CD14-positive monocyte (primary cell): ENCODE results near the gene R3HDM4. TPM values are rescaled to one million over a fixed set of nuclear protein-coding genes. Genes with fewer than 3 reads are reported as not detected.

ENCODE experiments used
- DNase-seq, 3 donors: peaks; one replicate each; pipeline ENCODE4 v3.0.0-alpha.2; 2011 to 2022
- H2AFZ ChIP-seq: 2 replicates; pipeline ENCODE4 v1.6.0; 2012; ENCODE audit warnings: mild to moderate bottlenecking, low read depth, low read length, inconsistent platforms; ENCODE audit not compliant: insufficient read depth, poor library complexity, severe bottlenecking
- H3K27ac ChIP-seq, 2 donors: 1 replicate in 1 of 2; 2 replicates in 1 of 2; pipeline ENCODE4 v1.5.1; 2012 to 2013; ENCODE audit warnings: low read length in 2 of 2, control low read depth in 1 of 2, inconsistent platforms in 1 of 2, low read depth in 1 of 2, mild to moderate bottlenecking in 1 of 2
- H3K27me3 ChIP-seq, 2 donors: one replicate each; pipeline versions ENCODE4 v1.6.0 to v1.6.1; 2011 to 2013; ENCODE audit warnings: low read length in 2 of 2; ENCODE audit not compliant: control insufficient read depth in 2 of 2, insufficient read depth in 2 of 2
- H3K36me3 ChIP-seq, 2 donors: replicated peaks in 1 of 2; 1 replicate in 1 of 2; 2 replicates in 1 of 2; pipeline versions ENCODE4 v1.5.1 to v1.6.1; 2012 to 2013; ENCODE audit warnings: low read length in 2 of 2, control low read depth in 1 of 2, inconsistent platforms in 1 of 2, mild to moderate bottlenecking in 1 of 2; ENCODE audit not compliant: insufficient read depth in 2 of 2, control insufficient read depth in 1 of 2
- H3K4me1 ChIP-seq, 2 donors: 1 replicate in 1 of 2; 2 replicates in 1 of 2; pipeline versions ENCODE4 v1.5.1 to v1.6.1; 2012 to 2013; ENCODE audit warnings: low read length in 2 of 2, control low read depth in 1 of 2, inconsistent platforms in 1 of 2, mild to moderate bottlenecking in 1 of 2, moderate library complexity in 1 of 2; ENCODE audit not compliant: insufficient read depth in 2 of 2, control insufficient read depth in 1 of 2
- H3K4me2 ChIP-seq: replicated peaks from 2 replicates; pipeline ENCODE3; 2012; ENCODE audit warnings: low read length, moderate library complexity, mild to moderate bottlenecking; ENCODE audit not compliant: poor library complexity, severe bottlenecking; ENCODE audit errors: extremely low read depth
- H3K4me3 ChIP-seq, 3 experiments: fragments of 200-600 bp in 1 of 3; sonication (generic) in 1 of 3; replicated peaks in 1 of 3; 1 replicate in 2 of 3; 2 replicates in 1 of 3; pipeline ENCODE4 v1.5.1; 2011 to 2013; ENCODE audit warnings: low read length in 3 of 3, mild to moderate bottlenecking in 3 of 3, control low read depth in 2 of 3, low read depth in 2 of 3, inconsistent platforms in 1 of 3, moderate library complexity in 1 of 3
- H3K79me2 ChIP-seq: 2 replicates; pipeline ENCODE4 v1.6.0; 2012; ENCODE audit warnings: mild to moderate bottlenecking, control low read depth, inconsistent platforms, low read length, moderate library complexity; ENCODE audit not compliant: insufficient read depth
- H3K9ac ChIP-seq: 2 replicates; pipeline ENCODE4 v1.6.0; 2017; ENCODE audit warnings: low read length, mild to moderate bottlenecking; ENCODE audit not compliant: insufficient read depth, poor library complexity, severe bottlenecking
- H3K9me3 ChIP-seq, 2 donors: replicated peaks in 1 of 2; 1 replicate in 1 of 2; 2 replicates in 1 of 2; pipeline versions ENCODE4 v1.5.1 to v1.6.1; 2012 to 2013; ENCODE audit warnings: low read length in 2 of 2, control low read depth in 1 of 2; ENCODE audit not compliant: control insufficient read depth in 1 of 2, insufficient read depth in 1 of 2
- H4K20me1 ChIP-seq: 2 replicates; pipeline ENCODE4 v1.6.0; 2012; ENCODE audit warnings: mild to moderate bottlenecking, low read length, control low read depth, moderate library complexity; ENCODE audit not compliant: insufficient read depth
- H3K27ac Mint-ChIP-seq, 7 donors: one replicate each; pipeline ENCODE4 v1.8.0; 2020; ENCODE audit warnings: mild to moderate bottlenecking in 7 of 7, mixed read lengths in 7 of 7, moderate library complexity in 6 of 7, inconsistent platforms in 2 of 7
- H3K27me3 Mint-ChIP-seq, 3 donors: one replicate each; pipeline ENCODE4 v1.8.0; 2021 to 2022; ENCODE audit warnings: low read depth in 3 of 3, mild to moderate bottlenecking in 3 of 3, mixed read lengths in 3 of 3, moderate library complexity in 3 of 3, inconsistent platforms in 1 of 3
- H3K36me3 Mint-ChIP-seq, 2 donors: one replicate each; pipeline ENCODE4 v1.8.0; 2020; ENCODE audit warnings: mixed read lengths in 2 of 2, inconsistent platforms in 1 of 2, mild to moderate bottlenecking in 1 of 2
- H3K4me1 Mint-ChIP-seq: one replicate; pipeline ENCODE4 v1.8.0; 2020; ENCODE audit warnings: mild to moderate bottlenecking, mixed read lengths
- H3K4me3 Mint-ChIP-seq, 2 donors: one replicate each; pipeline ENCODE4 v1.8.0; 2020; ENCODE audit warnings: mild to moderate bottlenecking in 2 of 2, mixed read lengths in 2 of 2, moderate library complexity in 1 of 2
- H3K9me3 Mint-ChIP-seq, 7 donors: one replicate each; pipeline ENCODE4 v1.8.0; 2020 to 2022; ENCODE audit warnings: mixed read lengths in 7 of 7, mild to moderate bottlenecking in 6 of 7, moderate library complexity in 6 of 7, inconsistent platforms in 2 of 7
- WGBS: methylation state at CpG from one replicate; pipeline ENCODE4 v1.1.5; 2013; ENCODE audit warnings: missing lambda C conversion rate; ENCODE audit not compliant: insufficient coverage; 5-methylcytosine and 5-hydroxymethylcytosine counted together
- intact Hi-C, 2 donors: fragments of 100-400 bp; cut with micrococcal nuclease; formaldehyde crosslinking; loops; one replicate each; pipeline versions ENCODE4 v1.15.0 to v1.15.1; 2023
- polyA plus RNA-seq, 3 donors: library from polyadenylated mRNA; depleted of rRNA in 1 of 3; unstranded in 2 of 3; stranded (reverse) in 1 of 3; fragments of 300-500 nt in 2 of 3; fragments of >200 nt in 1 of 3; fragmentation: Illumina TruSeq in 2 of 3; gene quantifications; 1 replicate in 2 of 3; 2 replicates in 1 of 3; pipeline ENCODE4 v1.2.3, GENCODE V29; 2012 to 2021
- TF ChIP-seq, protein P1 (sequence below): fragments of 200-600 bp; IDR thresholded peaks from one replicate; pipeline ENCODE4 v1.8.0; 2022; ENCODE audit warnings: antibody characterized with exemption, mild to moderate bottlenecking

R3HDM4 gene
- polyA plus RNA-seq, 3 donors: 70.8 to 99.9 (median 78.7) TPM

DNA sequence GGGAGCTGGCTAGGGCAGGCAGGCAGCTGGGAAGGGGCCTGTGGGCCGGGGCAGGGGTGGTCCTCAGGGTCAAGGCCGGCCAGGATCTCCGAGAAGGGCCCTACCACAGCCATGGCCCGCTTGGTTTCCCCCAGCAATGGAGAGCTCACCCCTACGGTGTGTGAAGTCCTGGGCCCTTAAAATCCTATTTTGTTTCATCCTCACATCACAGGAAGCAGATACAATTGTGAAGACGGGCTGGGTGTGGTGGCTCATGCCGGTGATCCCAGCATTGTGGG lies 11.0 kb downstream of the R3HDM4 start:
- no peaks in the 10 kb centered on the region for H3K9me3 Mint-ChIP-seq
- H3K27ac Mint-ChIP-seq: no peak overlapping the region
- WGBS: 100% methylated on average over 1 of the region's 7 CpGs
- peaks cover 36 to 76% of the 10 kb centered on the region in 2 donors for H3K36me3 Mint-ChIP-seq
- H3K36me3 ChIP-seq: peaks cover 31 to 41% of the 10 kb centered on the region in 2 donors
- no peaks in the 10 kb centered on the region for H3K27me3 ChIP-seq
- no peak overlapping the region for H2AFZ ChIP-seq
- intact Hi-C loops: no loop called here
- H3K79me2 ChIP-seq: peaks cover 34% of the 10 kb centered on the region
- H3K9ac ChIP-seq: no peak overlapping the region
- H3K27me3 Mint-ChIP-seq: peaks cover 0 to 4% (median 0%) of the 10 kb centered on the region in 3 donors
- no peak overlapping the region for H3K4me2 ChIP-seq
- no peak overlapping the region for H3K4me3 ChIP-seq
- H4K20me1 ChIP-seq: peaks cover 85% of the 10 kb centered on the region
- H3K4me1 ChIP-seq: peaks cover 3 to 4% of the 10 kb centered on the region in 2 donors
- H3K4me1 Mint-ChIP-seq: peaks cover 8% of the 10 kb centered on the region
- no peak overlapping the region for H3K4me3 Mint-ChIP-seq
- DNase-seq: no peak
- no peaks in the 10 kb centered on the region for H3K9me3 ChIP-seq
- TF ChIP-seq, protein P1, sequence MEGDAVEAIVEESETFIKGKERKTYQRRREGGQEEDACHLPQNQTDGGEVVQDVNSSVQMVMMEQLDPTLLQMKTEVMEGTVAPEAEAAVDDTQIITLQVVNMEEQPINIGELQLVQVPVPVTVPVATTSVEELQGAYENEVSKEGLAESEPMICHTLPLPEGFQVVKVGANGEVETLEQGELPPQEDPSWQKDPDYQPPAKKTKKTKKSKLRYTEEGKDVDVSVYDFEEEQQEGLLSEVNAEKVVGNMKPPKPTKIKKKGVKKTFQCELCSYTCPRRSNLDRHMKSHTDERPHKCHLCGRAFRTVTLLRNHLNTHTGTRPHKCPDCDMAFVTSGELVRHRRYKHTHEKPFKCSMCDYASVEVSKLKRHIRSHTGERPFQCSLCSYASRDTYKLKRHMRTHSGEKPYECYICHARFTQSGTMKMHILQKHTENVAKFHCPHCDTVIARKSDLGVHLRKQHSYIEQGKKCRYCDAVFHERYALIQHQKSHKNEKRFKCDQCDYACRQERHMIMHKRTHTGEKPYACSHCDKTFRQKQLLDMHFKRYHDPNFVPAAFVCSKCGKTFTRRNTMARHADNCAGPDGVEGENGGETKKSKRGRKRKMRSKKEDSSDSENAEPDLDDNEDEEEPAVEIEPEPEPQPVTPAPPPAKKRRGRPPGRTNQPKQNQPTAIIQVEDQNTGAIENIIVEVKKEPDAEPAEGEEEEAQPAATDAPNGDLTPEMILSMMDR: no peak
- no peak overlapping the region for H3K27ac ChIP-seq

DNA sequence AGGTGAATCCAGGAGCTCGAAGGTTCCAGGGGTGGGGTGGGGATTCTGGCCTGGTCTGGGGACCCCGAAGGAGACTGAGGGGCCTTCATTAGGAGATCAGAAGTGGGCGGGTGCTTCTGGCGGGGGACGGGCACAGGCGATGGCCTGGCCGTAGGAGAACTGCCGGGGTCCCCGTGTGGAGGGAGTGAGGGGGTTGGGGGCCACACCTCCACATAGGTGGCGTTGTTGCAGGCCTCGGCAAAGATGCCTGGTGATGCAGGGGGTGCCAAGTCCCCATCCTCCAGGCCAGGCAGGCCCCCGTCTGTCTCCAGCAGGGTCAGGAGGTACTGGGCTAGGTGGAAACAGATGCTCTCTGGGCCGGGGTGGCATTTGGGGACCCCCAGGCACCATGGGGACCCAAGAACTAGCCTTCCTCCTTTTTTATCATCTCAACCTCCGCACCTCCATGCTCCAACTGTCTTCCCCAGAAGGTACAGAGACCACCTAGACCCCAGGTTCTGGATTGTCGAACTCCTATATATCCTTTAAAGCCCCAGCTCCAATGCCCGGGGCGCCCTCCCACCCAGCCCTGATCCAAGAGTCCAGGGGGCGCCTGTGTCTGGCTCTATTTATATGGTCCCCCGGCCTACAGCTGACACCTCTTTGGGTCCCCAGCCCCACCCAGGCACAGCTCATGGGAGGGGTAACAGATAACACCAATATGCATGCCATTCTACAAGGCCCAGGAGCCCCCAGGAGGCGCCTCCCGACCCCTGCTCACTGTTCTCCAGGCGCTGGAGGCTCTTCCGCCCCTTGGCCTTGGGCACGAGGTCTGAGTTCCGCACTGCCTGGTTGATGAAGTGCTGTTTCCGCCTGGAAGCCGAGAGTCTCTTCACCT lies 11.6 kb downstream of the R3HDM4 start:
- peaks cover 0 to 4% (median 3%) of the 10 kb centered on the region in 3 donors for H3K27me3 Mint-ChIP-seq
- Histone ChIP-seq H3K9ac (no peak overlapping the region), H2AFZ (no peak overlapping the region), H3K9me3 (no peaks in the 10 kb centered on the region), H3K4me2 (no peak overlapping the region), H3K4me3 (no peak overlapping the region), H3K79me2 (peaks cover 28% of the 10 kb centered on the region), H3K27me3 (no peaks in the 10 kb centered on the region), H4K20me1 (peaks cover 85% of the 10 kb centered on the region), H3K27ac (no peak overlapping the region), H3K36me3 (peaks cover 36 to 47% of the 10 kb centered on the region in 2 donors), H3K4me1 (no peaks in the 10 kb centered on the region)
- no peak overlapping the region for H3K4me3 Mint-ChIP-seq
- no peak for DNase-seq
- 96% methylated on average over 24 of the region's 27 CpGs for WGBS
- peaks cover 2% of the 10 kb centered on the region for H3K4me1 Mint-ChIP-seq
- no peaks in the 10 kb centered on the region for H3K9me3 Mint-ChIP-seq
- peaks cover 40 to 79% of the 10 kb centered on the region in 2 donors for H3K36me3 Mint-ChIP-seq
- intact Hi-C loops: no loop called here
- TF ChIP-seq, protein P1: no peak
- no peak overlapping the region for H3K27ac Mint-ChIP-seq
